ENCODE data around the gene RXRA.

Gene RXRA

GRCh38 chr9:134404376-134405358, 78.4 kb downstream of the RXRA start:
- DNase-seq = no peak

DNA sequence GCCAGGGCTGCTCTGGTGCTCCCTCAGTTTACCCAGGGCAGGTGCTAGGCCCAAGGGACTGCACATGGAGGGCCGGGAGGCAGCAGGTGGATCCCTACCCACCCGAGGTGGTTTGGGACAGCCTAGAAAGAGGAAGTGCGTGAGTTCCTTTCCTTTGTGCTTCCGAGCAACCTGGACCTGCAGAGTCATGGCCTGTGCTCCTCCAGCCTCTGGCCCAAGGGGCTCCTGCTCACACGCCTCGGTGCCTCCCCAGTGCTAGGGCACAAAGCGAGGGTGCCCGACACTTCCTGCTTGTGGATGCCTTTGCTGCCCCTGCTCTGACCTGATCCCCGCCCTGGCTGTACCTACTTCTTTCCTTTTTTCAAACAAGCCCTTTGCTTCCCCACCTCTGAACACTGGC, 79.3 kb downstream of the RXRA start:
- no peak for DNase-seq

GRCh38 chr9:134406366-134407120, 80.3 kb downstream of the RXRA start:
- DNase-seq = no peak

GRCh38 chr9:134407121-134407779, 81.0 kb downstream of the RXRA start:
- peak; percentile 84 for DNase-seq

DNA sequence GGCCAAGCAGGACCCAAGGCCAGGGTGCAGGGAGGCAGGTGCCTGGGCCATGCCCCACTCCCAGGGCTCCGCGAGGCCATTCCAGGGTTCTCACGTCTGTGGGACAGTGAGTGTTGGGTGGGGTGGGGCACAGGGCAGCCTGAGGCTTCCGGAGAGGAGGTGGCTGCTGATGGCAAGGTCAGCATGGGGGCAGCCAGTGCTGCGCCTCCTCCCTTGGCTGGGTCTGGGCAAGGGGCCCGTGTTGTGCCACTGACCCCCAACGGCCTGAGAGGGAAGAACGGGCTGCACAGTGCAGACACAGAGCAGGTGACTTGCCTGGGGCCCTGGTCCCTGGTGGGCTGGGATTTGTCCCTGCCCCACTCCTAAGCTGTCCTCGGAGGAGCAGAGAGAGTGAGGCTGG, 82.1 kb downstream of the RXRA start:
- DNase-seq = no peak

GRCh38 chr9:134408939-134409737, 82.9 kb downstream of the RXRA start:
- DNase-seq = no peak

- DNase-seq = no peak
Observed at GRCh38 chr9:134410071-134410834, 84.0 kb downstream of the RXRA start.

- no peak for DNase-seq
Observed at GRCh38 chr9:134410835-134411217, 84.6 kb downstream of the RXRA start.

- DNase-seq = no peak
Observed at GRCh38 chr9:134411440-134412297, 85.4 kb downstream of the RXRA start.

DNA sequence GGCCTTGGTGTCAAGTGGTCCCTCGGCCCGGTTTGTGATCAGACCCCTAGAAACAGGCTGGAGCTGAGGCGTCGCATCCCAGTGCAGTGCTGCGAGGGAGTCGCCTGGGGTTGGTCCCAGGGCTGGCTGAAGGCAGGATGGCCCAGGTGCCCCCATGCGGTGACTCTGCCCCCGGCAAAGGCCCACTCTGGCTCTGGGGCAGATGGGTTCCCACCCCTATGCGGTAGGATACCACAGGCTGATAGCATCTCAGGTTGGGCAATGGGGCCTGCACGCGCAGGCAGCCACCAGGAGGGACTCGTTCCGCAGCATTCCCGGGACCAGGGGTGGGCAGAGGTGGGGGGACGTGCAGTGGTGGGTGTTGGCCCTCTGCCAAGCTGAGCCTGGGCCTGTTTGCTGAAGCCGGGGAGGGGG, 86.0 kb downstream of the RXRA start:
- DNase-seq = no peak

GRCh38 chr9:134413112-134413715, 87.0 kb downstream of the RXRA start:
- DNase-seq = no peak

DNA sequence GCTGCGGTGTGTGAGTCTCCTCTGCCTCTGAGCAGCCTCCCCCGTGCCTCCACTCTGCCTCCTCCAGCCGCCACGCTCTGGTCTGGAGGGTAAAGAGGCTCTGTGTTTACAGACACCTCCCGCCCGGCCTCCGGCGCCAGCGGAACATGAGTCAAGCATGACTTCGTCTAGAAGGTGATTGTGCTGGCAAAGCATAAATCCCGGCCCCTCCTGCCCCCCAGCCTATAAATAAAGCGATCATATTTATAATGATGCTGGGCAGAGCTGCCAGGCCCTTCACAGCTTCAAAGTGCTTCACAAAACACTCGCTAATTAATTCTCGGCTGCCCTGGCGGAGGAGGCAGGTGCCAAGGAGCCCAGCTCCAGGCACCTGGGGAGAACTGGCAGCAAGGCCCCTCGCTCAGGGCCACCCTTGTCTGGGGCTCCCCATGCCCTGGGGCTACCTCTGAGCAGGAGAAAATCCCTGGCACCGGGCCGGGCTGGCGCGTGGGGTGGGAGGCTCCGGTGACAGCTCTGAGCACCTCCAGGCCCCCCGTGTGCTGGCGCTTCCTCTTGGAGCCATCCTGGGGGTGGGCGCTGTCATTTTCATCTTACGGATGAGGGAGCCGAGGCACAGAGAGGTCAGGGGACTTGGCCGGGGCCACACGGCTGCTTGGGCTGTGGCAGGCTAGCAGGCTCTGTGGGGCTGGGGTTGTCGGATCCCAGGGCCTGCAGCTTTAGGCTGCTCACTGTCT, 87.8 kb downstream of the RXRA start:
- peak; percentile 64 for DNase-seq

- no peak for DNase-seq
Observed at GRCh38 chr9:134414900-134415425, 88.7 kb downstream of the RXRA start.

DNA sequence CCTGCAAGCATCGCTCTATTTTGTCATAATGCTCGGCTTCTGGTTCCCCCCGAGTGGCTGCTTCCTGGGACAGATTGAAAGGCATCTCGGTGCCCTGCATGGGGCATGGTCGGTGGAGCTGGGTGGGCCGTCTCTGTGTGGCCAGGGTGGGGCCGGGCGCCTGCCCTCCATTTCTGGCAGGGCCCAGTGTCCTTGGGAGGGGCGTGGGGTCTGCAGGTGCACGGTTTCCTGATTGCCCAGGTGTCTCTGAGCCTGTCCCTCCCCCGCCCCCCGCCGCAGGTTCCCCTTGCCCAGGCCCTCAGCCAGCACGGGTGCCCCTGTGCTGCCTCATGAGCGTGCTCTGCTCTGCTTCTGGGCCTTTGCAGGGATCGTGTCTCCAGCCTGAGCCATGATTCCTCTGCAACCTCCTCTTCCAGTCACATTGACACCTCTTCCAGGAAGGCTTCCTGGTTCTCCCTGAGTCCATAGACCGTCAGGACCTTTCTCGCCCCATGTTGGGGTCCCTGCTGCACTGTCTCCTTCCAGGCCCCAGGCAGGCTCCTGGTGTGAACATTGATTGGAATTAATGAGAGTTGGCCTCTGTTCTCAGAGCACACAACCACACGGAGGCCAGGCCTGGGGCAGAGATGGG, 90.2 kb downstream of the RXRA start:
- no peak for DNase-seq

DNA sequence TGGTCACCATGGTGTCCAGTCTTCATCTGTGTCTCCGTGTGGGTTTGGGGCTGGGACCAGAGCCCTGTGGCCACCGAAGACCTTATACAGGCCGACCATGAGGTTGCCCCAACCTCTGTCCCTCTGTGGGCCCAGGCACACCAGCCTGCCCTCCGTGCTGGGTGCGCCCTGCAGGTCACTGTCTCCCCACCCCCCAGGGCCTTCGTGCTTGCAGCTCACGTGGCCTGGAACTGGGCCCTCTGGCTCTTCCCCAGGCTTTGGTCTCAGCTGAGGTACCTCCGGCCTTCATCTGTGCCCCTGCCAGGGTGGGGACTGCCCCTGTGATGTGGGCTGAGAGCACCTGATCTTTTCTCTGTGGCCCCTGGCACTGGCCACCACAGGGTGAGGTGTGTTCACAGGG, 92.1 kb downstream of the RXRA start:
- DNase-seq = no peak

DNA sequence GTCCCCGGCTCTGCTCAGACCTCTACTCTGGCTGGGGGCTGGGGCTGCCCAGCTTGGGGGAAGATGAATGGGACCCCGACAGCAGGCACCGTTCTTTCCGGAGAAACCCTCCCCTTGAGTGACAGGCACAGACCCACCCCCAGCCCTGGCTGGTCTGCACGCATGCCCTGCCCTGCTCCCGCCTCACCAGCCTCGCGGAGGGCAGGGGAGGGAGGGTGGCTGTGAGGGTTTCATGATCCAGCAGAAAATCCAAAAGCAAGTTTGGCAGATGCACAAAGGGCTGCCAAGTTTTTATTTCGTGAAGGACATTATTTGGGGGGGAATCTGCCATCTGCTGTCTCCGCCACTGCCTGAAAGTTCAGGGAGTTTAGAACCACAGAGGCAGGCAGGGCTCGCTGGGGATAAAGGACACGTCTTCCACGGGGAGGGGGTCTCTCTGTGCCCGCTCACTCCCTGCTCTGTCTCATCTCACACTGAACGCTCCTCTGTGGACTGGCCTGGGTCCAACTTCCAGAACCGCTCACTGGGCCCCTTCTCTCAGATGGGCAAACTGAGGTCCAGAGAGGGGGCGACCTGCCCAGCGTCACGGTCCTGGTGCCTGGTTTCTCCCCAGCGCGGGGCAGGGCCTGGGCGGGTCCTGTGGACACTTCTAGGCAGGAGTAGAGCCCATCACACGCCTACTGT, 92.9 kb downstream of the RXRA start:
- no peak for DNase-seq

GRCh38 chr9:134419684-134420076, 93.4 kb downstream of the RXRA start:
- peak; percentile 35 for DNase-seq

DNA sequence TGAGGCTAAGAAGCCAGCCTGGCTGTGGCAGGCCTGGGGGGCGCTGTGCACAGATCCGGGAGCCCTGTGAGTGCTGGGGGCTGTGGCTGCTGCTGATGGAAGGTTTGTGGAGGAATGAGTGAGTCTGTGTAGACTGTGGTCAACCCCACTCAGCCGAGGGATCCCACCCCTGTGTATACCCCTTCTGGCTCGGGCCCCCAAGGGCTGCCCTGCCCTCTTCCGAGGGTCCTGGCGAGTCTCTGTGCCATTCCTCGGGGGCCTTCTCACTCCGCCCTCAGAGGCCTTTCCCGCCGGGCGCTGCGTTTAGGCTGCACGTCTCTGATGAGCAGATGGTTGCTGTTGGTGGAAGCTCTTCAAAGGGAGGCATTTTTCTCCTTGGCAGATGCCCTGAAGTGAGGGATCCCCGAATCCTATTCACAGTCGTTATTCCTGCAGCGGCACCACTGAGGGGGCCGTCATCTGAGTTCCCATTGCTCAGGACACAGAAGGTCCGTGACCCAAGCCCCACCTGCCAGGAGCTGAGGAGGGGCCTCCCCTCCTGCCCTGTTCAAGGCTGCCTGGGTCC, 94.1 kb downstream of the RXRA start:
- no peak for DNase-seq

Measured in NCI-H774 (cell line).